ENCODE results near the gene MTUS2. TPM values are rescaled to one million over a fixed set of nuclear protein-coding genes. Genes with fewer than 3 reads are reported as not detected.

Gene MTUS2
- total RNA-seq, 1 experiment from 2014 or later = 0.35 TPM

- no peak for DNase-seq
- no peak overlapping the region for H3T11ph ChIP-seq (ENCODE audit: low read length)
- H2BK5ac ChIP-seq (ENCODE audit: insufficient read length, low read length) = no peak overlapping the region
- no peak overlapping the region for H3K56ac ChIP-seq (ENCODE audit: insufficient read length, low read depth, low read length)
- H2BK12ac ChIP-seq (ENCODE audit: insufficient read length, low read depth, low read length) = no peak overlapping the region
- Mint-ChIP-seq H3K9me3 (no peaks in the 10 kb centered on the region), H3K4me3 (no peak overlapping the region), H3K27me3 (ENCODE audit: low read depth) (no peaks in the 10 kb centered on the region), H3K4me1 (peaks cover 36 to 40% of the 10 kb centered on the region in 2 experiments), H3K36me3 (ENCODE audit: insufficient read depth in 1 of 3, low read depth in 3 of 3) (no peaks in the 10 kb centered on the region), H3K27ac (no peak overlapping the region)
- H3K9ac ChIP-seq (ENCODE audit: extremely low read depth, insufficient read length, low read length) = no peak overlapping the region
- H2AK5ac ChIP-seq (ENCODE audit: insufficient read length, low read length) = no peak overlapping the region
- no peak overlapping the region for H3K4me2 ChIP-seq (ENCODE audit: insufficient read depth, insufficient read length, low read length)
- H3K18ac ChIP-seq (ENCODE audit: insufficient read length, low read depth, low read length) = no peak overlapping the region
- H3K14ac ChIP-seq (ENCODE audit: insufficient read depth, low read length) = no peak overlapping the region
- H4K20me1 ChIP-seq (ENCODE audit: control insufficient read depth, insufficient read depth, insufficient read length) = no peaks in the 10 kb centered on the region
- no peaks in the 10 kb centered on the region for H3K9me3 ChIP-seq (ENCODE audit: control insufficient read depth, low read depth, low read length)
- H3K27me3 ChIP-seq (ENCODE audit: insufficient read depth, low read length) = no peaks in the 10 kb centered on the region
- H3K4ac ChIP-seq (ENCODE audit: low read depth, low read length) = no peak overlapping the region
- no peak overlapping the region for H2BK120ac ChIP-seq (ENCODE audit: low read depth, low read length, poor library complexity, severe bottlenecking)
- no peak overlapping the region for H2BK15ac ChIP-seq (ENCODE audit: low read depth, low read length)
- H2BK20ac ChIP-seq (ENCODE audit: low read depth, low read length, poor library complexity, severe bottlenecking) = no peak overlapping the region
- H3K4me1 ChIP-seq (ENCODE audit: insufficient read depth, low read length) = peaks cover 11% of the 10 kb centered on the region; the same call in 1 of the 2 replicates
- no peaks in the 10 kb centered on the region for H3K79me1 ChIP-seq (ENCODE audit: insufficient read depth, low read depth, low read length, poor library complexity, severe bottlenecking)
- no peak overlapping the region for H4K91ac ChIP-seq (ENCODE audit: insufficient read length, low read depth, low read length)
- no peaks in the 10 kb centered on the region for H3K23me2 ChIP-seq (ENCODE audit: insufficient read length, low read depth, low read length, poor library complexity, severe bottlenecking)
- H4K5ac ChIP-seq (ENCODE audit: insufficient read length, low read depth, low read length) = no peak overlapping the region
- no peak overlapping the region for H3K23ac ChIP-seq (ENCODE audit: insufficient read length, low read depth, low read length)
- H4K8ac ChIP-seq (replicated peaks; ENCODE audit: insufficient read length, low read depth, low read length) = no peak overlapping the region
- TF ChIP-seq CTCF (conservative IDR thresholded peaks at IDR 0.05) = no peak
- WGBS (ENCODE audit: extremely low coverage, insufficient read length, low lambda C conversion rate) = no CpG with 5 or more reads among the region's 22 CpGs
- no peak overlapping the region for H3K27ac ChIP-seq (ENCODE audit: insufficient read length, low read depth, low read length)
- H2AFZ ChIP-seq (ENCODE audit: low read length) = no peak overlapping the region
- no peaks in the 10 kb centered on the region for H3K79me2 ChIP-seq (ENCODE audit: insufficient read depth, low read length)
These were observed 667.6 kb downstream of the MTUS2 start for GRCh38 chr13:29487466-29488454.

Data from H9 (cell line).